ENCODE data around the gene C2CD4C.
"Not testable (repeated sequence)": the region's sequence is repeated elsewhere in the genome, so short reads cannot be mapped to it uniquely, and the experiment has no call there.

C2CD4C gene

GRCh38 chr19:398719-399118 is 10.2 kb downstream of the C2CD4C start:
- no peak for DNase-seq (ENCODE audit: low spot score)

DNA sequence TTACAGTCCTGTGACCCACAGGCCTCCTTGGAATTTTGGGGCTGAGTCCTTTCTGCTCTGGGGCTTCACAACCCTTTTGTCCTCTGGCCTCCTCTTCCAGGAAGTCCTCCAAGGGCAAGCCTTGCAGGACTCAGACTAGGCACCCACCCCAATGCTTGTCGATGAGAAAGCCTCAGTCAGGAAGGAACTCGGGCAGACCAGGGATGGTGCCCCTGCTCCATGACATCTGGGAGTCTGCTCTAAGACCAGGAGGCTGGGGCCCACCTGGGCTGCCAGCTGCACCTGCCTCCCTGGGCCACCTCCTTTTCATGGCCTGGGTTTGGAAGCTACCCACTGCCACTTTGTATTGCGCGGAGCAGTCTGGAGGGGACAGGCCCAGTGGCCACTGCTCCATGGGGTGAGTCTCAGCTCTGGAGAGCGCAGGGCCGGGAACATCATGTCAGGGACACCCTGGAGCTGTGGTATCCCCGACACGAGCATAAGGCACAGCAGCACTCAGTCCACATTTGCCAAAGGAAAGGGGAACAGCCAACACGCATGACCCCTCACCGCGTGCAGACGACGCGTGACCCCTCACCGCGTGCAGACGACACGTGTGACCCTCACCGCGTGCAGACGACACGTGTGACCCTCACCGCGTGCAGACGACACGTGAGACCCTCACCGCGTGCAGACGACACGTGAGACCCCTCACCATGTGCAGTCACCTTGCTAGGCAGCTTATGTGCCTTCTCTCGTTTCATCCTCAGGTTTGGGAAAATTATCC is 10.8 kb downstream of the C2CD4C start:
- no peak for DNase-seq (ENCODE audit: low spot score)

DNA sequence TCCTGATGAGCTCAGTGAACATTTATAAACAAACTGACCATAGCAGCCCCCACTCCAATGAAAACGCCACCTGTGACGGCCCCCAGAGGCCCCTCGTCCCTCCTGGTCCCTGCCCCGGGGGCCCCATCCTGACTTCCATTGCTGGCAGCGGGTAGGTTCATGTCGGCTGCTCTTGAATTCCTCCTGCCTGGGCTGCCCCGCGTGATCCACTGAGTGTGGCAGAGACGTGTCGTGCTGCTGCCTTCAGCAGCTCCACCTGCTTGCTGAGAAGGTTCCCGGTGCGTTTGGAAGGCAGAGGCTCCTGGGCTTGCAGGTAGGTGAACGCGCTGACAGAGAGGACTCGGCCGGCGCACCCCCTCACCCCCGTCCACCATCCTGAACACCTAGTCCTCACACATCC is 11.6 kb downstream of the C2CD4C start:
- no peak for DNase-seq (ENCODE audit: low spot score)

- DNase-seq (ENCODE audit: low spot score) = no peak
Observed at GRCh38 chr19:395467-395866, 13.5 kb downstream of the C2CD4C start.

DNA sequence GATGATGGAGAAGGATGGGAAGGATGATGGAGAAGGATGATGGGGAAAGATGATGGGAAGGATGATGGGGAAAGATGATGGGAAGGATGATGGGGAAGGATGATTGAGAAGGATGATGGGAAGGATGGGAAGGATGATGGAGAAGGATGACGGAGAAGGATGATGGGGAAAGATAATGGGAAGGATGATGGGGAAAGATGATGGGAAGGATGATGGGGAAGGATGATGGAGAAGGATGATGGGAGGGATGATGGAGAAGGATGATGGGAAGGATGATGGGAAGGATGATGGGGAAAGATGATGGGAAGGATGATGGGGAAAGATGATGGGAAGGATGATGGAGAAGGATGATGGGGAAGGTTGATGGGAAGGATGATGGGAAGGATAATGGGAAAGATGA is 14.1 kb downstream of the C2CD4C start:
- not testable (repeated sequence) for DNase-seq (ENCODE audit: low spot score)

DNA sequence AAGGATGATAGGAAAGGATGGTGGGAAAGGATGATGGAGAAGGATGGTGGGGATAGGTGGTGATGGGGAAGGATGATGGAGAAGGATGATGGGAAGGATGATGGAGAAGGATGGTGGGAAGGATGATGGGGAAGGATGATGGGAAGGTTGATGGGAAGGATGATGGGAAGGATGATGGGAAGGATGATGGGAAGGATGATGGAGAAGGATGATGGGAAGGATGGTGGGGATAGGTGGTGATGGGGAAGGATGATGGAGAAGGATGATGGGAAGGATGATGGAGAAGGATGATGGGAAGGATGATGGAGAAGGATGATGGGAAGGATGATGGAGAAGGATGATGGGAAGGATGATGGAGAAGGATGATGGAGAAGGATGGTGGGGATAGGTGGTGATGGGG is 15.4 kb downstream of the C2CD4C start:
- not testable (repeated sequence) for DNase-seq (ENCODE audit: low spot score)

DNA sequence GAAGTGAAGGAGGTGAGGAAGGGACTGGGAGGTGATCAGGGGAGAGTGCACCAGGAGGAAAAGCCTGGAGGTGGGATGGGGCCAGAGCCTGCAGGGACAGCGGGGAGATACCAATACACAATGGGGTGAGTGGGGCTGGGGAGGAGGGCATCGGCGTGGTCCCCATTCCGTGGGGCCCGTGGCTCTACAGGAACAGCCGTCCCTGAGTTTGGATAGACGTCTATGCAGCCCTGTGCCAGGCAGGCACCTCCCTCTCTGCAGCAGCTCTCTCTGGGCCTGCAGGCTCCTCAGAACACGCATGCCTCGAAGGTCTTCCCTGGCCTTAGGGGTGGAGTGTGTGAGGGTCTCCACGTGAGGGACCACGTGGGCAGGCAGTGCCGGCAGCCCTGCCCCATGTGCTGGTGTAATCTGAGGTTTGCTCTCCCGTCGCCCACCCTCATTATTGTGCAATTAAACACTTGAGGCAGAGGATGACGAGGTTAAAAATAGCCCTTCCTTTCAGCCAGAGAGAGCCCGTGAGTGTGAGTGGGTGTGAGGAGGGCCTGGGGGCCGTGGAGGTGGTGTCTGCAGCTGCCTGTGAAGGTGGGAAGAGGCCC is 16.5 kb downstream of the C2CD4C start:
- DNase-seq (ENCODE audit: low spot score) = no peak

DNA sequence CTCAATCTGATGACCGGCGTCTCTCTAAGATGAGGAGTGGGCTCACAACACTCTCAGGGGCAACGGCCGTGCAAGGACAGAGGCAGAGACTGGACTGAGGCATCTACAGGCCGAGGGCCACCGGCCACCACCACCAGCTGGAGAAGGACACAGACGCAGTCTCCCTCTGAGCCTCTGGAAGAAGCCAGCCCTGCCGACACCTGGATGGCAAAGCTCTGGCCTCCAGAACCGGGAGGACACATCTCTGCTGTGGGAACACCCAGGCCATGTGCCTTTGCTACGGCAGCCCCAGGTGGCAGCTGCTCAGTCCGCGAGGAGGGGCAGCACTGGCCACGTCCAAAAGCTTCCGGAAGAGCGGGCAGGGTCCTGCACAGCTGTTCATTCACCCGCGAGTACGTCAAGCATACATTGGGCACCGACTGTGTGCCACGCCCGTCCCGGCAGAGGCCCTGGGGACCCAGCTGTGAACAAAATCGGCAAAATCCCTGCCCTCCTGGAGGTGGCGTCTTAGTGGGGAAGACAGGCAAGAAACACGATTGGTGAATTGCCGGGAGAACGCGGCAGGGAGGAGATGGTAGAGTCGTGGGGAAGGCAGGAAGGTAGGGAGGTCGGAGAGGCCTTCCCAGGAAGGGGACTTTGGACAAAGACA is 17.1 kb downstream of the C2CD4C start:
- DNase-seq (ENCODE audit: low spot score) = no peak

DNA sequence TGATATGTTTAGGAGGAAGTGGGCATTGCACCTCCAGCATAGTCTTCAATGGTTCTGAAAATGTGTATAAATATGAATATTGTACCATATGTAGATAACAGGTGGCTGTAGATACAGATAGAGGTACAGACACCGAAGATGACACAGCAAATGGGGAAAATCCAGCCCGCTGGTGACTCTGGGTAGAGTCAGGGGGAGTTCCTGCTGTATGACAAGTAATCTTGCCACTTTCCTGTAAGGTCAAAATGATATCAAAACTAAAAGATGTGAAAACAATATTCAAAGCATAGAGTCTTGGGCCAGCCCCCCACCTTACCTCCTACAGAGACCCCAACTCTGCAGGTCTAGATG is 17.8 kb downstream of the C2CD4C start:
- no peak for DNase-seq (ENCODE audit: low spot score)

DNA sequence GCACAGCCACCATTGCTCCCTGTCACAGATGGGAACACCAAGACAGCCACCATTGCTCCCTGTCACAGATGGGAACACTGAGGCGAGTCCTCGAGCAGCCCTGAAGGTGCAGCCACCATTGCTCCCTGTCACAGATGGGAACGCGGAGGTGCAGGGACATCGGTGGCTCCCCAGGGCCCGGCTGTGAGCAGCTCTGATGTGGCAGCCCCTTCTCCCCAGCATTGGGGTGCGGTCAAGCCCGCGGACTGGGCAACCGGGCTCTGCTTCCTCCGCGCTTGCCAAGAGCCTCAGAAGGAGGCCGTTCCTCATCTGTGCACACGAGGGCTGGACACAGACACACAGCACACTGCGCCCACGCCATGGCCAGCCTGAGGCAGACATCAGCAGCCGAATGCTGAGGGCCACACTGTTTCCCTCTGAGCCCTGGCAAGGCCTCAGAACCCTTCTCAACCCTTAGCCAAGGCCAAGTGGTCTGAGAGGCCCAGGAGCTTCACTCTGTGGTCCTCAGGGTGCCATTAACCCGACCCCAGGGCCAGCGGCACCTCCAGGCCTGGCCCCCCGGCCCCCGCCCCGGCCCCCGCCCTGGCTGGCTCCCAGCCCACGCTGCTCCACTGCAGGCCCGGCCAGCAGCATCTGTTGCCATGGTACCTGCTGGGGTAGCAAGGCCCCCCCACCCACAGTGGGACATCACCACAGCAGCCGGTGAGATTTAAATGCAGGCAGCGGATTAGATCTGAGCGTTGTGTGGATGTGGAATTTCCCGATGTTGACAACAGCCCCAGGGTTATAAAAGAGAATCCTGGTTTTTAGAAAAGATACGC is 18.4 kb downstream of the C2CD4C start:
- no peak for DNase-seq (ENCODE audit: low spot score)

- no peak for DNase-seq (ENCODE audit: low spot score)
Observed at GRCh38 chr19:389935-390289, 19.0 kb downstream of the C2CD4C start.

DNA sequence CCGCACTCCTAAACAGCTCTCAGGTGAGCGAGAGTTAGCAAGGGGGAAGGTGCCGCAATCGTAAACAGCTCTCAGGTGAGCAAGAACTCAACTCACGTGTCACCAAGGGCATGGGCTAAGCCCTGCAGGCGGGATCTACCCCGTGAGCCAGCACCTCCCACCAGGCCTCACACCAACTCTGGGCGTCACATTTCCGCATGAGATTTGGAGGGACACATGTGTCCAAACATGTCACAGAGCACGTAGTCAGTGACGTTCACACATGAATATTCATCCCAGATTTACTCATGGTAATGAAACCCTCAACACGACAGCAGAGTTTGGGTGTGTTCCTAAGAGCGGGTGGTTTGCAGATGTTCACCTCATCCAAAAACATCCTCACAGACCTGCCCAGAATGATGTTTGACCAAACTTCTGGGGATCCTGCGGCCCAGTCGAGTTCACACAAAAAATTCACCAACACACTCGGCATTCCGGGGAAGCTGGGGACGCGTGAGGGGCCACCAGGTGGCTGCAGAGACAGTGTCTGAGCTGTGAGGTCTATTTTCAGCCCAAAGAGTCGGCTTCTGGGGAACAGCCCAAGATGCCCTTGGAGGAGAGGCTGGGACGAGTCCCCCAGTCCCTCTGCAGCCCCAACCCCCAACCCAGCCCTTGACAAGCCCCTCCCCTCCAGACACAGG is 19.6 kb downstream of the C2CD4C start:
- no peak for DNase-seq (ENCODE audit: low spot score)

DNA sequence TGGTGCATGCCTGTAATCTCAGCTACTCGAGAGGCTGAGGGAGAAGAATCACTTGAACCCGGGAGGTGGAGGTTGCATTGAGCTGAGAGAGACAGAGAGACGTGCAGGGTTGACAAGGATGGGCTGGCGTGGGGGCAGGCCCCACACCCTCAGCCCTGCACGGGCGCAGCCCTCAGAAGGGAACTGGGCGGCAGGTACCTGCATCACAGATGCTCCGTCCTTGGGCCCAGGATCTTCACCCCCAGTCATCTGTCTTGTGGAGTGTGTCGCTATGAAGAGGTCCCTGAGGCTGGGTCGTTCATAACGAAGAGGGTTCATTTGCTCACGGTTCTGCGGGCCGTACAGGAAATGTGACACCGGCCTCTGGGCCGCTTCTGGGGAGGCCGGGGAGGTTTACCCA is 20.3 kb downstream of the C2CD4C start:
- no peak for DNase-seq (ENCODE audit: low spot score)

DNA sequence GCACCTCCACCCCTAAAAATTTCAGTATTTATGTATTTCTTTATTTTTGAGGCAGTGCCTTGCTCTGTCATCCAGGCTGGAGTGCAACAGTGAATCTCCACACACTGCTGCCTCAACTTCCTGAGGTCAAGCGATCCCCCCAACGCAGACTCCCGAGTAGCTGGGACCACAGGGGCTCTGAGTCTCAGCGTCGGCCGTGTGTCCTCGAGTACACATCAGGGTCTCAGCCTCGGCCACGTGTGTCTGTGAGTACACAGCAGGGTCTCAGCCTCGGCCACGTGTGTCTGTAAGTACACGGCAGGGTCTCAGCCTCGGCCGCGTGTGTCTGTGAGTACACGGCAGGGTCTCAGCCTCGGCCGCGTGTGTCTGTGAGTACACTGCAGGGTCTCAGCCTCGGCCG is 21.2 kb downstream of the C2CD4C start:
- DNase-seq (ENCODE audit: low spot score) = no peak

GRCh38 chr19:386632-387301 is 22.2 kb downstream of the C2CD4C start:
- not testable (repeated sequence) for DNase-seq (ENCODE audit: low spot score)

DNA sequence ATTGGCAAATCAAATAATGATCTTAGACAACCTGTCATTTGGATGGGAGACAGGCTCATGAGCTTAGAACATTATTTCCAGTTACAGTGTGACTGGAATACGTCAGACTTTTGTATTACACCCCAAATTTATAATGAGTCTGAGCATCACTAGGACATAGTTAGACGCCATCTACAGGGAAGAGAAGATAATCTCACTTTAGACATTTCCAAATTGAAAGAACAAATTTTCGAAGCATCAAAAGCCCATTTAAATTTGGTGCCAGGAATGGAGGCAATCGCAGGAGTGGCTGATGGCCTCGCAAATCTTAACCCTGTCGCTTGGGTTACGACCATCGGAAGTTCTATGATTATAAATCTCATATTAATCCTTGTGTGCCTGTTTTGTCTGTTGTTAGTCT is 22.8 kb downstream of the C2CD4C start:
- DNase-seq (ENCODE audit: low spot score) = not testable (repeated sequence)

DNA sequence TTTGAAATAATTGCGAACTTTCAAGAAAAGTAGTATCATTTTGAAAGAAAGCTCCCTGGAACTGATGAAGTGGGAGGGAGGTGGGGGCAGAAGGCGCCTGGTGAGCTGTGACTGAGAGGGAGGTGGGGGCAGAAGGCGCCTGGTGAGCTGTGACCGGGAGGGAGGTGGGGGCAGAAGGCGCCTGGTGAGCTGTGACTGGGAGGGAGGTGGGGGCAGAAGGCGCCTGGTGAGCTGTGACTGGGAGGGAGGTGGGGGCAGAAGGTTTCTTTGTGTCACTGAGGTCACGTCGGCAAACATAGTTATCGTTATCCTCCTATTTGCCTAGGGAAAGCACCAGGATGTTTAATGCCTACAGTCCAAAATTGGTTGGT is 24.2 kb downstream of the C2CD4C start:
- DNase-seq (ENCODE audit: low spot score) = no peak

DNA sequence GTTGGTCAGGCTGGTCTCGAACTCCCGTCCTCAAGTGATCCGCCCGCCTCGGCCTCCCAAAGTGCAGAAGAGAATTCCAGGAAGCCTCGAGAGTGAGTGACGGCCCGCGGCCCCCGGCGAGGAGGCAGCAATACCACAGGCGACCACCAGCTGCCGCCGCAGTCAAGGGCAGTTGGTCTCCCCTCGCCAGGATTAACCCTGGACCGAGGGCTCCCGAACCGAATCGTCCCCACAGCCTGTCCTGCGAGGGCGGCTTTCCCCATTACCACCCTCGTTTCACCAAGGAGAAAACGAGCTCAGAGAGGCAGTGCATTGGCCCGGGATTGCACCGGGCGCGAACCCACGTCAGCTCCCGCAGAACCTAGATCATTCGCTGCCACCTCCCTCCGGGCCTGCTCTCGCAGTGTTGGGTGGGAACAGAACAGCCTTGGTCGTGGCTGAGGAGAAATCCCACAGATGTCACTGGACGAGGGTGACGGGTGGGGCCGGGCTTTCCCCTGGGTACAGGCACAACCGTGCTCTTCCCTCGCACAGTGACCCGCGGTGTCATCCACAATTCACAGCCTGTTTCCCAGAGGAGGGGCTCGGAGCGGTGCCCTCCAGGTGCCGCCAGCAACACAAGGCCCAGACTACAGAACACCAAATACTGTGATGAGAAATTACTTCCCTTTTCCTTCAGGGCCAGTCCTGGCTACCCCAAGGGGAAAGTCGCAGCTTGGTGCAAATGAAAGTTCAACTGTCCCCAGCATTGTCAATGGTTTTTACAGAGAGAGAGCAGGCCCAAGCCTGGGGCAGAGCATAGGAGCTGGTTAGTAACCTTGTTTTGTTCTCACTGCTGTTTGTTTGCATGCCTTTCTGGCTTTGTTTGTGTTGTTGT is 24.8 kb downstream of the C2CD4C start:
- DNase-seq (ENCODE audit: low spot score) = peak; percentile 69

GRCh38 chr19:383040-383439 is 25.9 kb downstream of the C2CD4C start:
- no peak for DNase-seq (ENCODE audit: low spot score)

DNA sequence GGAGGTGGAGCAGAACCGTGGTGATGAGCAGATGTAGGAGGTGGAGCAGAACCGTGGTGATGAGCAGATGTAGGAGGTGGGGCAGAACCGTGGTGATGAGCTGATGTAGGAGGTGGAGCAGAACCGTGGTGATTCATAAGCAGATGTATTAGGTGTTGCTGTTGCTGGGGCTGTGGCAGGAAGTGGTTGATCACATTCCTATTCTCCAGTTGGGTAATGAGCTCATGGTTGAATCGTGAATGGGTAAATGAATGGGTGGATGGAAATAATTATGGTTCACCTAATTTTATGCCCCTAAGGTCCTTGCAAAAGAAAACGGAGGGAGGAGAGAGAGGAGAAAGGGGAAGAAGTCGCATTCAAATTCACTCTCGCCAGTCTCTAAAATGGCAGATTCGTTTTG is 26.4 kb downstream of the C2CD4C start:
- not testable (repeated sequence) for DNase-seq (ENCODE audit: low spot score)

GRCh38 chr19:381901-382300 is 27.0 kb downstream of the C2CD4C start:
- DNase-seq (ENCODE audit: low spot score) = not testable (repeated sequence)
